ENCODE measurements around the gene TUBB2A. TPM values are rescaled to one million over a fixed set of nuclear protein-coding genes. Genes with fewer than 3 reads are reported as not detected.
"Not testable (repeated sequence)": the region's sequence is repeated elsewhere in the genome, so short reads cannot be mapped to it uniquely, and the experiment has no call there.

TUBB2A gene
- total RNA-seq, 1 donor from 2014 or later: 88.7 TPM

DNA sequence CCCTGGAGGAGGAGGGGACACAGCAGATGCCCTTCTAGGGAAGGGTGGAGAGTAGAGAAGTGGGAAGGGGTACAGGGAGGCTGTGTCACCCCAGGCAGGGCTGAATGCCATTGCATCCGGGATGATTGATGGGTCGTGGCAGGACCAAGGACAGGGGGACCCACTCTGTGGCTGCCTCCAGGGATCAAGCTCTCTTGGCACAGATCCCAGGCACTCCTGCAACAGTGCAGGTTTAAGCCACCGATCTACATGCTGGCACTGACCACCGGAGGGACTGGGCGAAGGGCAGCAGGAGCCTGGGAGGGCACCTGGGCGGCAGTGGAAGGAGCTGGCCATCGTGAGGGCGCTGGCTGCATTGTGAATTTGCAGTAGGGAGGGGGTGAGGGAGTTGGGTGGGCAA, 22.6 kb upstream of the TUBB2A start:
- DNase-seq: not testable (repeated sequence)

DNA sequence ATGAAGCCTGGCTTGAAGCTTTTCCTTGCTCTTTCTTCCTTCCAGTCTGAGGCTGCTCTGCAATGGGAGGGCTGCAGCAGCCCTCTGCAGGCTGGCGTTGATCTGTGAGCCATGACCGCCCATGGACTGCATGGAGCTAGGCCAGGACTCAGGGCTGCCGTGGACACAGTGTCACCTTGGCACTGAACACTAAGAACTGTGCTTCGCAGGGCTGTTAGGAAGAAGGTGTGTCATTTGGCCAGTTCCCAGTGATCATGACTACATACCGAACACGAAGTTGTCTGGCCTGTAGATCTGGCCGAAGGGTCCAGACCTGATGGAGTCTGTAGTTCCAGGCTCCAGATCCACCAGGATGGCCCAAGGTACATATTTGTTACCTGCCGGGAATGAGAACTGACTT, 21.3 kb upstream of the TUBB2A start:
- DNase-seq: not testable (repeated sequence)

DNA sequence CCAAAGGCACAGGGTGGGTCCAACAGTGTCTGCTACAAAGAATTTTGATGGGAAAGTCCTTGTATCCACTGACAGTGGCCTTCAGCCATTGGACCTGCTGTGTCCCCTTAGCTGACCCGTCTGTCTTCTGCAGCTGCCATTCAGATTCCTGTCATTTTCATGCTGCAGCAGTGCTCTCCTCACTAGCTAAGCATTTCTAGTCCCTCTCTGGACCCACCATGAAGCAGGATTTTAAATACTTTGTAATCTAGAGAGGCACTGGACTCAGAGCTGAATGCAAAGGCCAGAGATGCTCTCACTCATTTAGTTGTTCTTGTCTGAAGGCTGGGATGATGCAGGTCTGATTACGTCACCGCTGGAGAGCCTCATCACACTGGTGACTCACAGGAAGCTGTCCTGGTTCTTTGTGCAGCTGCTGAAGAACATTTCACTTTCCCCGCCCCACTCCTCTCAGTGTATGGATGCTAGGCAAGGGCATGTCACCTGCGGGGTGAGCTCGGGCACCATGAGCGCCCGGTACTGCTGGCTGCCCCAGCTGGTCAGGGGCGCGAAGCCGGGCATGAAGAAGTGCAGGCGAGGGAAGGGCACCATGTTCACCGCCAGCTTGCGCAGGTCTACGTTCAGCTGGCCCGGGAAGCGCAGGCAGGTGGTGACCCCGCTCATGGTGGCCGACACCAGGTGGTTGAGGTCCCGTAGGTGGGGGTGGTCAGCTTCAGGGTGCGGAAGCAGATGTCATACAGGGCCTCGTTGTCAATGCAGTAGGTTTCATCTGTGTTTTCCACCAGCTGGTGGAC, 19.4 kb upstream of the TUBB2A start:
- DNase-seq: peak; percentile 93

GRCh38 chr6:3175715-3176402, 18.5 kb upstream of the TUBB2A start:
- no peak for DNase-seq

DNA sequence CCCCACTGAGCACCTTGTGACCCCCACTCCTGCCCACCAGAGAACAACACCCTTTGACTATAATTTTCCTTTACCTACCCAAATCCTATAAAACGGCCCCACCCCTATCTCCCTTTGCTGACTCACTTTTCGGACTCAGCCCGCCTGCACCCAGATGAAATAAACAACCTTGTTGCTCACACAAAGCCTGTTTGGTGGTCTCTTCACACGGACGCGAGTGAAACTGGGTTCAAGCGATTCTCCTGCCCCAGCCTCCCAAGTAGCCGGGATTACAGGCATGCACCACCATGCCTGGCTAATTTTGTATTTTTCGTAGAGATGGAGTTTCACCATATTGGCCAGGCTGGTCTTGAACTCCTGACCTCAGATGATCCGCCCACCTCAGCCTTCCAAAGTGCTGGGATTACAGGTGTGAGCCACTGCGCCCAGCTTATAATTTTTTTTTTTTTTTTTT, 16.3 kb upstream of the TUBB2A start:
- not testable (repeated sequence) for DNase-seq

DNA sequence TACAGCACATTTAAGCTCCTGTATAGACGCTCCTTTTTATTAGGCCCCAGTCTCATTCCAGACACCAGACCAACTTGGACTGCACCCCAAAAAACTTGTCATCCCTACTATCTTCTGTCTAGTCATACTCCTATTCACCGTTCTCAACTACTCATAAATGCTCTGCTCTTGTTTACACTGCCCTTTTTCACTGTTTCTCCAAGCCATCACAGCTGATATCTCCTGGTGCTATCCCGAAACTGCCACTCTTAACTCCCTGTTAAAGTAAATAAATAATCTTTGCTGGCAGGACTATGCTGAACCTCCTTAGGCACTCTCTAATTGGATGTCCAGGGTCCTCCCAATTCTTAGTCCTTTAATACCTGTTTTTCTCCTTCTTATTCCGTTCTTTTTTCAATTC, 15.4 kb upstream of the TUBB2A start:
- DNase-seq: not testable (repeated sequence)

GRCh38 chr6:3171313-3172175, 14.2 kb upstream of the TUBB2A start:
- DNase-seq: not testable (repeated sequence)

- not testable (repeated sequence) for DNase-seq
Observed at GRCh38 chr6:3170676-3171075, 13.3 kb upstream of the TUBB2A start.

DNA sequence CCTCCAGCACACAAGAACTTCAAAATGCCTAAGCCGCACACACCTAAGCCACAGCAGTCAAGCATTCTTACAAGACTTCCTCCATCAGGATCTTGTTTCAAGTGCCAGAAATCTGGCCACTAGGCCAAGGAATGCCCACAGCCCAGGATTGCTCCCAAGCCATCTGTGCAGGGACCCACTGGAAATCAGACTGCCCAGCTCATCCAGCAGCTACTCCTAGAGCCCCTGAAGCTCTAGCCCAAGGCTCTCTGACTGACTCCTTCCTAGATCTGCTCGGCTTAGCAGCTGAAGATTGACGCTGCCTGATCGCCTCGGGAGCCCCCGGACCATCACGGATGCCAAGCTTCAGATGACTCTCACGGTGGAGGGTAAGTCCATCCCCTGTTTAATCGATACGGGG, 10.7 kb upstream of the TUBB2A start:
- DNase-seq: not testable (repeated sequence)

- not testable (repeated sequence) for DNase-seq
Observed at GRCh38 chr6:3166535-3167225, 9.3 kb upstream of the TUBB2A start.

DNA sequence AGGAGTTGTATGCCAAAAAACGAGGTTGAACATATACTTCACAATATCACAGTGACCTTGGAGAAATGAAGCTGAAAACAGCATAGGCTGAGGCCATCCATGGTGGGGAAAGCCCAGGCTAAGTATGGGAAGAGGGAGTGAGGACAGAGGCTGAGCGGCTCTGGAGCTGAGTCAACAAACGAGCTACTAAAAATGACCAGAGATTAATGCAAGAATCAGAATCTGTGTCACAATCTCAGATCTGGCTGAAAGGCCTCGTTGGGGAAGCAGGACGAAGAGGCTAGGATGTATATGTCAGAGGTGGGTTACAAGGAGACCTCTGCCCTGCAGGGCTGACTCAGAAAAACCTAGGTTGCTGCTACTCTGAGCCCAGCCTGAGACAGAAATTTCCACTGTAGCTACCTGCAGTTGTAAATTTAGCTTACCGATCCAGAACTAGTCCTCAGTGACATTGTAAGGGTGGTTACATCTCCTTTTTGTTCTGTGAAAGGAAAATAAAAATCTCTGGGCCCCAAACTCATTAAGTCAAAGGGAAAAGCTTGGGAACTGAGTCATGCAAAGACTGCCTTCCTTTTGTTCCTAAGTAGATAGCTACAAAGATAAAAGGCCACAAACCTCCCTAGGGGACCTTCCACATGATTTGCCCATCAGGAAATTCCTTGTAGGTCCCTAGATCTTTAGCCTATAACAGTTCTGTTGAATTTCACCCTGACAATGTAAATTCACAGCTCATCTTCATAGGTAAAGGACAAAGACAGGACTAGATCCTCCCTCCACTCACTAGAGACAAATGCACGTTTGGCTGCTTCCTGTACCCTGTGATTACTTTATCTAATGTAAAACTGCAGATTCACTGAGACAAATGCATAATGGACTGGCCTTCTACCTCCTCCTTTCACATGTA, 8.5 kb upstream of the TUBB2A start:
- peak; percentile 74 for DNase-seq

DNA sequence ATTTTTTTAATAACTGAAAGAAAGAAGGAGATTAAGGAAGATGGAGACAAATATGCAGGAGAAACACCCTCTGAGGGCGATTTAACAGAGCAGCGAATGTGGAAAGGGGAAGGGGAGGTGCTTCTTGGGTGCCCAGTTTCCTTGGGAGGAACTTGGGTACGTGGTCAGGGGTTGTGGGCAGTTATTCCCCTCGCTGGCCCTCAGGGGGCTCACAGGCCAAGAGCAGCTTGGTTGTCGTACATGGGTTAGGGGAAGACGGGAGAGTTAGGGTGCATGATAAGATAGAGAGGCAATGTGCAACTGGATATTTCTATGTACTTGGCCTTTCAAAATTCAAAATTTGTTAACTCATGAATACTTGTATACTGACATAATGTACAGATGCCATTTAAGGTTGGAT, 7.0 kb upstream of the TUBB2A start:
- no peak for DNase-seq

GRCh38 chr6:3163248-3163594, 5.9 kb upstream of the TUBB2A start:
- no peak for DNase-seq

- peak; percentile 80 for DNase-seq
Observed at GRCh38 chr6:3162565-3163247, 5.4 kb upstream of the TUBB2A start.

GRCh38 chr6:3162067-3162497, 4.7 kb upstream of the TUBB2A start:
- no peak for DNase-seq

GRCh38 chr6:3159805-3160781, 2.7 kb upstream of the TUBB2A start:
- peak; percentile 80 for DNase-seq

DNA sequence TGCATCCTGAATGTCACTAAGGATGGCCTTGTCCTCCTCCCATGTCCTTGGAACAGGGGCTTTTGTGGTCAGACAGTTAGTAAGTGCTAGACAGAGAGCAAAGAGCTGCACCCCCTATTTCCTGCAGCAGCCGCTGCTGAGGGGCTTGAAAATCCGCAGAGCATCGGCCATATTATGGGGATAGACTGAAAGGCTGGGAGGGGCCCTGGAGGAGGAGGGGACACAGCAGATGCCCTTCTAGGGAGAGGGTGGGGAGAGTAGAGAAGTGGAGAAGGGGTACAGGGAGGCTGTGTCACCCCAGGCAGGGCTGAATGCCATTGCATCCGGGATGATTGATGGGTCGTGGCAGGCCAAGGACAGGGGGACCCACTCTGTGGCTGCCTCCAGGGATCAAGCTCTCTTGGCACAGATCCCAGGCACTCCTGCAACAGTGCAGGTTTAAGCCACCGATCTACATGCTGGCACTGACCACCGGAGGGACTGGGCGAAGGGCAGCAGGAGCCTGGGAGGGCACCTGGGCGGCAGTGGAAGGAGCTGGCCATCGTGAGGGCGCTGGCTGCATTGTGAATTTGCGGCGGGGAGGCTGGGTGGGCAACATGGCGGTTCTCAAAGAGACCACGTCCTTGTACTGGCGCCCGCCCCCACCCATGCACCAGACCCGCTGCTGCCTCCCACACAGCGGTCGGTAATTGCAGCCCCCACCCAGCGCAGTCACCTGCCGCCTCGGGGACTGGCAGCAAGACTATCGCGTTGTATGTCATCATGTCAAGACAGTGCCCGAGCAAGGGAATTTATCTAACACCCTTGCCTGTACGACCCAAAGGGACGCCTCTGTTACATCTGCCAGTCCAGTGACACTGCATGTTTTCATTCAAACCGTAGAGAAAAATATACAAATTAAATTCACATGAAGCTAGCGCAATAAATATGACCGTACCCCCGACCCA, 887 bp downstream of the TUBB2A start:
- peak; percentile 49 for DNase-seq

DNA sequence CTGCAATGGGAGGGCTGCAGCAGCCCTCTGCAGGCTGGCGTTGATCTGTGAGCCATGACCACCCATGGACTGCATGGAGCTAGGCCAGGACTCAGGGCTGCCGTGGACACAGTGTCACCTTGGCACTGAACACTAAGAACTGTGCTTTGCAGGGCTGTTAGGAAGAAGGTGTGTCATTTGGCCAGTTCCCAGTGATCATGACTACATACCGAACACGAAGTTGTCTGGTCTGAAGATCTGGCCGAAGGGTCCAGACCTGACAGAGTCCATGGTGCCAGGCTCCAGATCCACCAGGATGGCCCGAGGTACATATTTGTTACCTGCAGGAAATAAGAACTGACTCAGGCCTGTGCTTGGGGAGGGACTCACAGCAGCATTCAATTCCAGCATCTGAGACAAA, 1.9 kb downstream of the TUBB2A start:
- DNase-seq: not testable (repeated sequence)

All from dermis blood vessel endothelial cell (primary cell).